Caco-2 (cell line): ENCODE data around the gene NLGN3. TPM values are rescaled to one million over a fixed set of nuclear protein-coding genes. Genes with fewer than 3 reads are reported as not detected.

Experiments used
- BruUV-seq: library from RNA; stranded (reverse); fragments of 400-500 nt; replicated peaks from 2 replicates; lab custom pipeline; 2021; lab: Mats Ljungman, UMichigan
- CTCF ChIA-PET: fragments of 300-600 bp; sonication (Branson Sonifier 250); formaldehyde crosslinking; loops from one replicate; lab custom pipeline; 2022; ENCODE audit warnings: antibody characterized with exemption; lab: Charles Lee
- POLR2A ChIA-PET: fragments of 300-600 bp; sonication (Branson Sonifier 250); formaldehyde crosslinking; loops from one replicate; lab custom pipeline; 2022; ENCODE audit warnings: antibody characterized with exemption; lab: Charles Lee
- DNase-seq, 2 experiments: peaks; one replicate each; pipeline versions ENCODE4 v3.0.0 to v3.0.0-alpha.2; 2020 to 2022
- H3K27me3 ChIP-seq: replicated peaks from 2 replicates; pipeline ENCODE4 v1.6.0; 2011; ENCODE audit warnings: low read length; ENCODE audit not compliant: control insufficient read depth, insufficient read depth
- H3K36me3 ChIP-seq: 2 replicates; pipeline ENCODE4 v1.5.1; 2011; ENCODE audit warnings: low read length; ENCODE audit not compliant: control insufficient read depth, insufficient read depth
- H3K4me1 ChIP-seq: fragments of 250-450 bp; sonication (Bioruptor Pico); 2 replicates; pipeline ENCODE4 v1.5.1; 2020; ENCODE audit warnings: mild to moderate bottlenecking
- H3K4me3 ChIP-seq: 2 replicates; pipeline ENCODE4 v1.5.1; 2011; ENCODE audit warnings: low read depth, mild to moderate bottlenecking, control low read depth, low read length
- H3K9me3 ChIP-seq: fragments of 250-450 bp; sonication (Bioruptor Pico); 2 replicates; pipeline ENCODE4 v1.5.1; 2020; ENCODE audit warnings: mild to moderate bottlenecking, moderate library complexity
- H3K27ac Mint-ChIP-seq: one replicate; pipeline ENCODE4 v1.8.0; 2022; ENCODE audit warnings: mixed read lengths; ENCODE audit not compliant: unreplicated experiment
- H3K27me3 Mint-ChIP-seq: one replicate; pipeline ENCODE4 v1.8.0; 2022; ENCODE audit warnings: mixed read lengths; ENCODE audit not compliant: insufficient read depth, unreplicated experiment
- H3K36me3 Mint-ChIP-seq: one replicate; pipeline ENCODE4 v1.8.0; 2022; ENCODE audit warnings: mild to moderate bottlenecking, mixed read lengths; ENCODE audit not compliant: insufficient read depth, unreplicated experiment
- H3K4me1 Mint-ChIP-seq: one replicate; pipeline ENCODE4 v1.8.0; 2022; ENCODE audit warnings: low read depth, mixed read lengths; ENCODE audit not compliant: unreplicated experiment
- H3K4me3 Mint-ChIP-seq: one replicate; pipeline ENCODE4 v1.8.0; 2022; ENCODE audit warnings: mild to moderate bottlenecking, moderate library complexity, mixed read lengths; ENCODE audit not compliant: unreplicated experiment
- H3K9me3 Mint-ChIP-seq: one replicate; pipeline ENCODE4 v1.8.0; 2022; ENCODE audit warnings: mixed read lengths; ENCODE audit not compliant: unreplicated experiment
- intact Hi-C: fragments of 100-400 bp; cut with micrococcal nuclease; formaldehyde crosslinking; loops from one replicate; pipeline ENCODE4 v1.10.0; 2022; ENCODE audit not compliant: unreplicated experiment
- total RNA-seq: library from RNA; stranded (reverse); gene quantifications from 2 replicates; pipeline ENCODE4 v1.2.3, GENCODE V29; 2022
- TF ChIP-seq, protein P1 (sequence below), 2 experiments: fragments of 200-600 bp in 1 of 2; IDR thresholded peaks; 1 replicate in 1 of 2; 2 replicates in 1 of 2; pipeline versions ENCODE4 v1.5.1 to v1.8.0; 2011 to 2022; ENCODE audit warnings: antibody characterized with exemption in 1 of 2, control low read depth in 1 of 2, inconsistent platforms in 1 of 2, low read depth in 1 of 2, low read length in 1 of 2, mild to moderate bottlenecking in 1 of 2, moderate library complexity in 1 of 2; ENCODE audit not compliant: insufficient read depth in 1 of 2, severe bottlenecking in 1 of 2, unreplicated experiment in 1 of 2

The NLGN3 gene
- total RNA-seq, 1 experiment from 2014 or later: 0.61 TPM

DNA sequence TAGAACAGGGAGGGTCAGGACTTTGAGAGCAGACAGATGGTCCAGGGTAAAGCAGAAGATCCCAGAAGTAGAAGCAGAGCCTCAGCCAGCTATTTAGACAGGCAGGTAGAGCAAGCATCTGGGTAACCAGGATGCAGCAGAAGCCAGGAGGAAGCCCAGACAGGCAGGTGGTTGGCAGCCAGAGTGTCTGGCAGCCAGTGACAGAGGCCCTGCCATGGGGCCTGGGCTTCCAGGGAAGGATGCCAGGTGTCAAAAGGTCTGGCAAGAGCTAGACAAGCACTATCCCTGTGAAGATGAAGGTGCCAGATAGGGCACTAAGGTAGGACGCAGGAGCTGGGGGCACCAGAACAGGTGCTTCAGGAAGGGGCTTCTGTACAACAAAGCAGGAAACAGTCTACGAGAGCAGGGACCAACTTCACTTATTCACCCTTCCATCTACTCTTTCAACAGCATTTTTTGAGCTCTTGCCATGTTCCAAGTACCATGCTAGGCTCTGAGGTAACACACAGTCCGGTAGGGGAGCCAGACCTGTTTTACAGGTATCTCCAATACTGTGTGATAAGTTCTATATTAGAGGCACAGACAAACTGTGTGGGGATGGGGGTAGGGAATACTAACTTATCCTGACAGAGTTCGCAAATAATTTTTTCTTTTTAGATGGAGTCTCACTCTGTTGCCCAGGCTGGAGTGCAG is 40.3 kb downstream of the NLGN3 start:
- ChIA-PET CTCF (no interaction called here), POLR2A (interaction anchor here (1.0 to 3.5 kb wide), 2 partner anchors 98 to 99 kb away, joined by 3 to 34 read pairs; partner anchors contain the start of gene NONO)
- no TSS peak for BruUV-seq
- TF ChIP-seq, protein P1, sequence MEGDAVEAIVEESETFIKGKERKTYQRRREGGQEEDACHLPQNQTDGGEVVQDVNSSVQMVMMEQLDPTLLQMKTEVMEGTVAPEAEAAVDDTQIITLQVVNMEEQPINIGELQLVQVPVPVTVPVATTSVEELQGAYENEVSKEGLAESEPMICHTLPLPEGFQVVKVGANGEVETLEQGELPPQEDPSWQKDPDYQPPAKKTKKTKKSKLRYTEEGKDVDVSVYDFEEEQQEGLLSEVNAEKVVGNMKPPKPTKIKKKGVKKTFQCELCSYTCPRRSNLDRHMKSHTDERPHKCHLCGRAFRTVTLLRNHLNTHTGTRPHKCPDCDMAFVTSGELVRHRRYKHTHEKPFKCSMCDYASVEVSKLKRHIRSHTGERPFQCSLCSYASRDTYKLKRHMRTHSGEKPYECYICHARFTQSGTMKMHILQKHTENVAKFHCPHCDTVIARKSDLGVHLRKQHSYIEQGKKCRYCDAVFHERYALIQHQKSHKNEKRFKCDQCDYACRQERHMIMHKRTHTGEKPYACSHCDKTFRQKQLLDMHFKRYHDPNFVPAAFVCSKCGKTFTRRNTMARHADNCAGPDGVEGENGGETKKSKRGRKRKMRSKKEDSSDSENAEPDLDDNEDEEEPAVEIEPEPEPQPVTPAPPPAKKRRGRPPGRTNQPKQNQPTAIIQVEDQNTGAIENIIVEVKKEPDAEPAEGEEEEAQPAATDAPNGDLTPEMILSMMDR (IDR thresholded peaks at IDR 0.05; ENCODE audit: insufficient read depth in 1 of 2, low read depth in 1 of 2, low read length in 1 of 2, severe bottlenecking in 1 of 2, unreplicated experiment in 1 of 2): no peak
- Histone ChIP-seq H3K4me1 (peaks cover 36% of the 10 kb centered on the region), H3K27me3 (no peaks in the 10 kb centered on the region), H3K36me3 (no peaks in the 10 kb centered on the region), H3K4me3 (no peak overlapping the region), H3K9me3 (no peaks in the 10 kb centered on the region)
- intact Hi-C loops: loop anchor here (1.0 kb wide), 1 partner anchor 32 kb away; no protein-coding TSS in a partner anchor
- H3K27ac Mint-ChIP-seq: peak overlapping the region; percentile 96
- H3K4me3 Mint-ChIP-seq: no peak overlapping the region
- H3K9me3 Mint-ChIP-seq: no peaks in the 10 kb centered on the region
- no peaks in the 10 kb centered on the region for H3K27me3 Mint-ChIP-seq
- peaks cover 7% of the 10 kb centered on the region for H3K4me1 Mint-ChIP-seq
- DNase-seq: no peak
- H3K36me3 Mint-ChIP-seq: peaks cover 9% of the 10 kb centered on the region

DNA sequence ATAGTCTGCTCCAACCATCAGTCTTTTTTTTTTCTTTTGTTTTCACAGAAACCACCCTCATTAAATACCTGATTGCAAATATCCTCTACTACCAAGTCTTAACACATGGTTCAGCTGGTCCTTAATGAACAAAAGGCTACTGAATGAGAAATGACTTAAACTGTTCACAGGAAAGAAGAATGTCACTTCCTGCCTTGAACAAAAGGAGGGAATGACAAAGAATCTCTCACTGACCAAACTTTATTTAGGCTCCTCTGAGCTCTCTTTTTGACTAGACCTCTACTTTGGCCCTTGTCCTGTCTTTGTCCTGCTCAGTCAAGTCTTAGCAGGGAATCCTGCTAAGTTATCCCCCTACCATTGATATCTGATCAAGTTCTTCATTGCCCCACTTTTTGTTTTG is 46.6 kb downstream of the NLGN3 start:
- no TSS peak for BruUV-seq
- H3K36me3 Mint-ChIP-seq: no peaks in the 10 kb centered on the region
- Histone ChIP-seq H3K9me3 (no peaks in the 10 kb centered on the region), H3K4me1 (no peaks in the 10 kb centered on the region), H3K27me3 (no peaks in the 10 kb centered on the region), H3K4me3 (no peak overlapping the region), H3K36me3 (no peaks in the 10 kb centered on the region)
- H3K4me3 Mint-ChIP-seq: no peak overlapping the region
- TF ChIP-seq, protein P1 (IDR thresholded peaks at IDR 0.05; ENCODE audit: insufficient read depth in 1 of 2, low read depth in 1 of 2, low read length in 1 of 2, severe bottlenecking in 1 of 2, unreplicated experiment in 1 of 2): no peak
- DNase-seq: no peak
- no peaks in the 10 kb centered on the region for H3K27me3 Mint-ChIP-seq
- no peaks in the 10 kb centered on the region for H3K9me3 Mint-ChIP-seq
- ChIA-PET POLR2A (no interaction called here), CTCF (interaction anchor here (0.6 kb wide), 1 partner anchor 78 kb away, joined by 3 read pairs; no protein-coding TSS in a partner anchor)
- H3K4me1 Mint-ChIP-seq: peaks cover 27% of the 10 kb centered on the region
- intact Hi-C loops: no loop called here
- no peak overlapping the region for H3K27ac Mint-ChIP-seq

DNA sequence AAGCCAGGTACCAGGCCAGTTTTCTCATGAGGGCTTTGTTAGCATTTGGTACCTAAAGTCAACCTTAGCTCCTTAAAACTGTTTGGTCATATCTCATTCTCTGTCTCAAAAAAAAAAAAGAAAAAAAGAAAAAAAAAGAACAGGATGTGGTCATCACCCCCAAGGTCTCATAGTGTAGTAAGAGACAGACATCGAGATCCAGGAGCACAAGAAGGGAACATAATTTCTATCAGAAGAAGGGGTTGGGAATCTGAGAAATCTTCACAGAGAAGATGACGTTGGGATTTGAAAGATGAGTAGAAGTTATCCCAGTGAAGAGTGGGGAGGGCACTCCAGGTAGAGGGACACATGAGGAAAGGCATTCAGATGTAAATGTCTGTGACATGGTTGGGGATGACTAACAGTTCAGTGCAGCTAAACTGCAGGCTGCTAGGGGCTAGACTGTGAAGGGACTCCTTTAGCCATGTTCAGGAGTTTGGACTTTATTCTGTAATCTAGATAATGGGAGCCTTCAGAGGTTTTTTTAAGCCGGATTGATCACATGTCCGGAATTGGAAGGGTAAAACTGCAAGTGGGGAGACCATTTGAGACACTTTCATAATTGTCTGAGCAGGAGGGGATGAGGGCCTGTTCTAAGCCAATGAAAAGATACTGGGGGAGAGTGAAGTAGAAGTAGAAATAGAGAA is 51.5 kb downstream of the NLGN3 start:
- Mint-ChIP-seq H3K36me3 (no peaks in the 10 kb centered on the region), H3K27ac (no peak overlapping the region), H3K4me1 (peaks cover 37% of the 10 kb centered on the region), H3K9me3 (no peaks in the 10 kb centered on the region), H3K27me3 (no peaks in the 10 kb centered on the region), H3K4me3 (no peak overlapping the region)
- H3K4me1 ChIP-seq: no peaks in the 10 kb centered on the region; the same call in 1 of the 2 replicates
- TF ChIP-seq, protein P1 (IDR thresholded peaks at IDR 0.05; ENCODE audit: insufficient read depth in 1 of 2, low read depth in 1 of 2, low read length in 1 of 2, severe bottlenecking in 1 of 2, unreplicated experiment in 1 of 2): no peak
- DNase-seq: no peak
- no TSS peak for BruUV-seq
- H3K9me3 ChIP-seq: no peaks in the 10 kb centered on the region
- ChIA-PET CTCF (no interaction called here), POLR2A (no interaction called here)
- H3K27me3 ChIP-seq: no peaks in the 10 kb centered on the region
- intact Hi-C loops: no loop called here
- no peak overlapping the region for H3K4me3 ChIP-seq
- no peaks in the 10 kb centered on the region for H3K36me3 ChIP-seq
